Left lung (tissue), 10 donors: ENCODE measurements around the gene TRAPPC2L. TPM values are rescaled to one million over a fixed set of nuclear protein-coding genes. Genes with fewer than 3 reads are reported as not detected.

Source experiments
- ATAC-seq: fragments of 200-7000 bp; cut with Tn5 transposase; one replicate; pipeline ENCODE4 v1.9.1; 2020; ENCODE audit warnings: moderate library complexity
- DNase-seq, 4 donors: peaks; one replicate each; pipeline ENCODE4 v3.0.0-alpha.2; 2013 to 2020
- H3K27ac ChIP-seq, 2 donors: fragments of 200-600 bp; sonication (generic) in 1 of 2; one replicate each; pipeline versions ENCODE4 v1.5.0 to v1.8.0; 2020 to 2021
- H3K27me3 ChIP-seq, 2 donors: fragments of 200-600 bp; sonication (generic) in 1 of 2; one replicate each; pipeline versions ENCODE4 v1.5.0 to v1.8.0; 2020 to 2021
- H3K36me3 ChIP-seq, 2 donors: fragments of 200-600 bp; sonication (generic) in 1 of 2; one replicate each; pipeline versions ENCODE4 v1.5.0 to v1.8.0; 2020 to 2021
- H3K4me1 ChIP-seq, 2 donors: fragments of 200-600 bp; one replicate each; pipeline ENCODE4 v1.8.0; 2021
- H3K4me3 ChIP-seq, 2 donors: fragments of 200-600 bp; sonication (generic) in 1 of 2; one replicate each; pipeline versions ENCODE4 v1.5.0 to v1.8.0; 2020 to 2021; ENCODE audit warnings: mild to moderate bottlenecking in 1 of 2
- H3K9me3 ChIP-seq, 2 donors: fragments of 200-600 bp; sonication (generic) in 1 of 2; one replicate each; pipeline versions ENCODE4 v1.5.0 to v1.8.0; 2020 to 2021
- CTCF ChIP-seq, 2 donors: fragments of 200-600 bp; sonication (generic) in 1 of 2; IDR thresholded peaks; one replicate each; pipeline versions ENCODE4 v1.5.0 to v1.8.0; 2021; ENCODE audit warnings: antibody characterized with exemption in 2 of 2
- intact Hi-C, 2 donors: fragments of 100-400 bp; cut with DNase I; formaldehyde crosslinking; loops; one replicate each; pipeline versions ENCODE4 v1.11.2 to v1.14.2; 2022
- polyA plus RNA-seq, 6 donors: library from polyadenylated mRNA; unstranded; fragments of 120-200 nt; gene quantifications; one replicate each; pipeline ENCODE4 v1.2.1, GENCODE V29; 2013; ENCODE audit not compliant: insufficient read length in 6 of 6
- total RNA-seq, 2 donors: library from RNA; stranded (reverse); fragmentation: NEBNext Ultra II Directional; extraction: Animal tissue kit (Norgen Biotek cat#: 25700); gene quantifications; one replicate each; pipeline ENCODE4 v1.2.1, GENCODE V29; 2021
- donor health status: DM: no; HTN: yes; CAD: no.
- donor health status: DM: no; HTN: no; CAD: no.

The TRAPPC2L gene
- total and polyA plus RNA-seq, 8 donors = 47.3 to 74.4 (median 69.4) TPM

GRCh38 chr16:88906020-88906419, 49.1 kb downstream of the TRAPPC2L start:
- ATAC-seq (no peak), DNase-seq (no peak)
- intact Hi-C loops = no loop called here
- H3K27ac ChIP-seq = no peak overlapping the region
- no peak overlapping the region for H3K4me3 ChIP-seq
- peaks cover 0 to 2% of the 10 kb centered on the region in 2 donors for H3K27me3 ChIP-seq
- peaks cover 0 to 3% of the 10 kb centered on the region in 2 donors for H3K36me3 ChIP-seq
- TF ChIP-seq CTCF (IDR thresholded peaks at IDR 0.05) = no peak
- H3K4me1 ChIP-seq = peaks cover 0 to 4% of the 10 kb centered on the region in 2 donors
- H3K9me3 ChIP-seq = no peaks in the 10 kb centered on the region

- TF ChIP-seq CTCF (IDR thresholded peaks at IDR 0.05) = no peak
- H3K9me3 ChIP-seq = no peaks in the 10 kb centered on the region
- H3K4me1 ChIP-seq = peaks cover 0 to 4% of the 10 kb centered on the region in 2 donors
- no peak for DNase-seq
- intact Hi-C loops = no loop called here
- no peak for ATAC-seq
- H3K4me3 ChIP-seq = no peak overlapping the region
- no peaks in the 10 kb centered on the region for H3K36me3 ChIP-seq
- H3K27me3 ChIP-seq = peaks cover 0 to 8% of the 10 kb centered on the region in 2 donors
- no peak overlapping the region for H3K27ac ChIP-seq
Observed at GRCh38 chr16:88906535-88907105, 49.7 kb downstream of the TRAPPC2L start.

- no peak overlapping the region for H3K27ac ChIP-seq
- intact Hi-C loops = no loop called here
- peaks cover 0 to 4% of the 10 kb centered on the region in 2 donors for H3K4me1 ChIP-seq
- DNase-seq = no peak
- no peaks in the 10 kb centered on the region for H3K36me3 ChIP-seq
- no peak for TF ChIP-seq CTCF (IDR thresholded peaks at IDR 0.05)
- no peak for ATAC-seq
- no peak overlapping the region for H3K4me3 ChIP-seq
- H3K9me3 ChIP-seq = no peaks in the 10 kb centered on the region
- H3K27me3 ChIP-seq = peaks cover 0 to 14% of the 10 kb centered on the region in 2 donors
Observed at GRCh38 chr16:88907768-88908167, 50.8 kb downstream of the TRAPPC2L start.

- DNase-seq = no peak
- peaks cover 0 to 4% of the 10 kb centered on the region in 2 donors for H3K4me1 ChIP-seq
- H3K9me3 ChIP-seq = no peaks in the 10 kb centered on the region
- no peaks in the 10 kb centered on the region for H3K36me3 ChIP-seq
- H3K27me3 ChIP-seq = peaks cover 0 to 14% of the 10 kb centered on the region in 2 donors
- intact Hi-C loops = no loop called here
- H3K4me3 ChIP-seq = no peak overlapping the region
- no peak overlapping the region for H3K27ac ChIP-seq
- ATAC-seq = no peak
- TF ChIP-seq CTCF (IDR thresholded peaks at IDR 0.05) = no peak
Observed at GRCh38 chr16:88908307-88908706, 51.4 kb downstream of the TRAPPC2L start.

- Histone ChIP-seq H3K27me3 (peaks cover 0 to 14% of the 10 kb centered on the region in 2 donors), H3K36me3 (no peaks in the 10 kb centered on the region), H3K4me3 (no peak overlapping the region), H3K4me1 (peaks cover 0 to 4% of the 10 kb centered on the region in 2 donors), H3K9me3 (no peaks in the 10 kb centered on the region), H3K27ac (no peak overlapping the region)
- intact Hi-C loops = no loop called here
- DNase-seq (no peak), ATAC-seq (no peak)
- TF ChIP-seq CTCF (IDR thresholded peaks at IDR 0.05) = no peak
Observed at GRCh38 chr16:88909431-88910210, 52.7 kb downstream of the TRAPPC2L start.
